Muscle of back (tissue), 13 donors: ENCODE data around the gene SVEP1. TPM values are rescaled to one million over a fixed set of nuclear protein-coding genes. Genes with fewer than 3 reads are reported as not detected.
"Not testable (repeated sequence)": the region's sequence is repeated elsewhere in the genome, so short reads cannot be mapped to it uniquely, and the experiment has no call there.

ENCODE experiments used
- DNase-seq, 3 donors: peaks; one replicate each; pipeline versions ENCODE4 v3.0.0 to v3.0.0-alpha.2; 2013
- long read RNA-seq, 9 donors: transcript quantifications; one replicate each; lab custom pipeline, GENCODE V29; 2026
- polyA plus RNA-seq, 10 donors: library from polyadenylated mRNA; unstranded; fragments of 120-200 nt; gene quantifications; one replicate each; pipeline ENCODE4 v1.2.1, GENCODE V29; 2013; ENCODE audit not compliant: insufficient read length in 10 of 10

Gene SVEP1
- 10 to 100 TPM; 23.8 to 58.6 (median 26.4) TPM for polyA plus RNA-seq
- long read RNA-seq, donor 1: 0 reads
- long read RNA-seq, donor 2, partial matches to known transcripts: 14 of 14 reads
- long read RNA-seq, donor 2, other reads (novel, unspliced or antisense): 0 of 14 reads
- long read RNA-seq, donor 3: 0 reads
- long read RNA-seq, donor 4, partial matches to known transcripts: 7 of 7 reads
- long read RNA-seq, donor 4, other reads (novel, unspliced or antisense): 0 of 7 reads
- long read RNA-seq, donor 5, partial matches to known transcripts: 7 of 8 reads
- long read RNA-seq, donor 5, other reads (novel, unspliced or antisense): 0 of 8 reads
- long read RNA-seq, donor 6, partial matches to known transcripts: 17 of 17 reads
- long read RNA-seq, donor 6, other reads (novel, unspliced or antisense): 0 of 17 reads
- long read RNA-seq, donor 7, partial matches to known transcripts: 19 of 19 reads
- long read RNA-seq, donor 7, other reads (novel, unspliced or antisense): 0 of 19 reads
- long read RNA-seq, donor 8, partial matches to known transcripts: 0 of 1 reads
- long read RNA-seq, donor 8, other reads (novel, unspliced or antisense): 0 of 1 reads
- long read RNA-seq, donor 9: 0 reads

GRCh38 chr9:110579034-110579861, at the start of gene SVEP1:
Gene SVEP1 (minus strand): TSS chr9:110579741. CDS start chr9:110579543, 198 bp downstream.
- peak; percentile 33 to 93 (median 77) for DNase-seq

GRCh38 chr9:110626101-110626829, 46.7 kb upstream of the SVEP1 start:
- DNase-seq: no peak

GRCh38 chr9:110623462-110624025, 44.0 kb upstream of the SVEP1 start:
- DNase-seq: peak in 2 of 3 donors; percentile 75 to 83

GRCh38 chr9:110622368-110622767, 42.8 kb upstream of the SVEP1 start:
- no peak for DNase-seq

GRCh38 chr9:110620726-110621125, 41.2 kb upstream of the SVEP1 start:
- DNase-seq: peak; percentile 68 to 91 (median 81)

GRCh38 chr9:110619831-110620230, 40.3 kb upstream of the SVEP1 start:
- no peak for DNase-seq

- no peak for DNase-seq
Observed at GRCh38 chr9:110615498-110615897, 36.0 kb upstream of the SVEP1 start.

- not testable (repeated sequence) for DNase-seq
Observed at GRCh38 chr9:110614576-110614975, 35.0 kb upstream of the SVEP1 start.

- no peak for DNase-seq
Observed at GRCh38 chr9:110606179-110606790, 26.7 kb upstream of the SVEP1 start.

GRCh38 chr9:110605565-110605964, 26.0 kb upstream of the SVEP1 start:
- DNase-seq: no peak

GRCh38 chr9:110604171-110604601, 24.6 kb upstream of the SVEP1 start:
- no peak for DNase-seq

GRCh38 chr9:110602281-110602680, 22.7 kb upstream of the SVEP1 start:
- DNase-seq: no peak

- DNase-seq: no peak
Observed at GRCh38 chr9:110601098-110601497, 21.6 kb upstream of the SVEP1 start.

- no peak for DNase-seq
Observed at GRCh38 chr9:110599468-110599867, 19.9 kb upstream of the SVEP1 start.

- no peak for DNase-seq
Observed at GRCh38 chr9:110592044-110592830, 12.7 kb upstream of the SVEP1 start.

GRCh38 chr9:110591526-110591925, 12.0 kb upstream of the SVEP1 start:
- DNase-seq: no peak

GRCh38 chr9:110590816-110591215, 11.3 kb upstream of the SVEP1 start:
- no peak for DNase-seq

GRCh38 chr9:110588296-110588695, 8.8 kb upstream of the SVEP1 start:
- DNase-seq: no peak

GRCh38 chr9:110583237-110583636, 3.7 kb upstream of the SVEP1 start:
- DNase-seq: peak in 2 of 3 donors; percentile 34 to 52

- DNase-seq: no peak
Observed at GRCh38 chr9:110582156-110582555, 2.6 kb upstream of the SVEP1 start.
